D721Med (cell line): ENCODE results near the gene KANSL1.
"Not testable (repeated sequence)": the region's sequence is repeated elsewhere in the genome, so short reads cannot be mapped to it uniquely, and the experiment has no call there.

Experiments
- DNase-seq: peaks from one replicate; pipeline ENCODE4 v3.0.0; 2011; ENCODE audit warnings: low spot score; ENCODE audit not compliant: insufficient read length
- FAIRE-seq: peaks from 2 replicates; lab custom pipeline; 2011; peaks lifted over from hg19 to GRCh38; lab: Jason Lieb, UNC
- CTCF ChIP-seq: IDR thresholded peaks from 2 replicates; pipeline ENCODE4 v1.5.1; 2012; ENCODE audit warnings: mild to moderate bottlenecking, control low read depth; ENCODE audit not compliant: insufficient read depth; ENCODE audit errors: missing control alignments

KANSL1 gene

GRCh38 chr17:46190763-46191162 lies 2.5 kb downstream of the KANSL1 start:
- FAIRE-seq, result no peak
- DNase-seq, result no peak
- no peak for TF ChIP-seq CTCF

- not testable (repeated sequence) for FAIRE-seq, DNase-seq
These were observed 6.4 kb downstream of the KANSL1 start for GRCh38 chr17:46186827-46187235.

GRCh38 chr17:46184696-46185095 lies 8.5 kb downstream of the KANSL1 start:
- FAIRE-seq (no peak), DNase-seq (no peak)
- no peak for TF ChIP-seq CTCF

More at GRCh38 chr17:46186827-46187235, 6.4 kb downstream of the KANSL1 start:
- TF ChIP-seq CTCF, result peak; percentile 61

- FAIRE-seq, result not testable (repeated sequence)
These were observed 9.8 kb downstream of the KANSL1 start for GRCh38 chr17:46183383-46183782.

GRCh38 chr17:46182961-46183360 lies 10.3 kb downstream of the KANSL1 start:
- DNase-seq (no peak), FAIRE-seq (no peak)
- TF ChIP-seq CTCF, result no peak

More at GRCh38 chr17:46183383-46183782, 9.8 kb downstream of the KANSL1 start:
- not testable (repeated sequence) for DNase-seq

- TF ChIP-seq CTCF, result no peak
- FAIRE-seq (no peak), DNase-seq (no peak)
These were observed 11.3 kb downstream of the KANSL1 start for GRCh38 chr17:46181940-46182339.

GRCh38 chr17:46181316-46181715 lies 11.9 kb downstream of the KANSL1 start:
- DNase-seq, FAIRE-seq: not testable (repeated sequence)

- DNase-seq (no peak), FAIRE-seq (no peak)
- TF ChIP-seq CTCF, result no peak
These were observed 12.3 kb downstream of the KANSL1 start for GRCh38 chr17:46180892-46181274.

- FAIRE-seq, DNase-seq: not testable (repeated sequence)
These were observed 12.9 kb downstream of the KANSL1 start for GRCh38 chr17:46180185-46180891.
